Hepatocyte (in vitro differentiated cells): ENCODE measurements around the gene SUMO4. TPM values are rescaled to one million over a fixed set of nuclear protein-coding genes. Genes with fewer than 3 reads are reported as not detected.

Experiments
- DNase-seq: peaks from one replicate; pipeline ENCODE4 v3.0.0-alpha.2; 2016; ENCODE audit warnings: low spot score
- H2AFZ ChIP-seq: fragments of 200-600 bp; sonication (generic); 2 replicates; pipeline ENCODE4 v1.6.0; 2016; ENCODE audit warnings: antibody characterized with exemption, mild to moderate bottlenecking
- H3K27ac ChIP-seq: fragments of 200-600 bp; sonication (generic); 2 replicates; pipeline ENCODE4 v1.5.1; 2016; ENCODE audit warnings: mild to moderate bottlenecking
- H3K27me3 ChIP-seq: fragments of 200-600 bp; sonication (generic); 2 replicates; pipeline ENCODE4 v1.6.1; 2016
- H3K36me3 ChIP-seq: fragments of 200-600 bp; sonication (generic); replicated peaks from 2 replicates; pipeline ENCODE4 v1.5.1; 2016; ENCODE audit warnings: low read depth; ENCODE audit not compliant: insufficient read depth
- H3K4me1 ChIP-seq: fragments of 200-600 bp; sonication (generic); 2 replicates; pipeline ENCODE4 v1.5.1; 2016; ENCODE audit warnings: mild to moderate bottlenecking, moderate library complexity; ENCODE audit not compliant: insufficient read depth
- H3K4me2 ChIP-seq: fragments of 200-600 bp; sonication (generic); 2 replicates; pipeline ENCODE4 v1.6.0; 2016
- H3K4me3 ChIP-seq: fragments of 200-600 bp; sonication (generic); 2 replicates; pipeline ENCODE4 v1.5.1; 2016; ENCODE audit warnings: mild to moderate bottlenecking
- H3K79me2 ChIP-seq: fragments of 200-600 bp; sonication (generic); 2 replicates; pipeline ENCODE4 v1.6.0; 2017; ENCODE audit warnings: mild to moderate bottlenecking
- H3K9me2 ChIP-seq: fragments of 200-600 bp; sonication (generic); replicated peaks from 2 replicates; pipeline ENCODE4 v1.6.0; 2017; ENCODE audit warnings: mild to moderate bottlenecking; ENCODE audit not compliant: insufficient read depth
- H3K9me3 ChIP-seq: fragments of 200-600 bp; sonication (generic); 2 replicates; pipeline ENCODE4 v1.5.1; 2016; ENCODE audit warnings: low read depth, mild to moderate bottlenecking
- H4K20me1 ChIP-seq: fragments of 200-600 bp; sonication (generic); 2 replicates; pipeline ENCODE4 v1.6.0; 2016; ENCODE audit warnings: mild to moderate bottlenecking; ENCODE audit not compliant: insufficient read depth, poor library complexity, severe bottlenecking
- EZH2 ChIP-seq: fragments of 200-600 bp; sonication (generic); IDR thresholded peaks from 2 replicates; pipeline ENCODE4 v1.6.1; 2016; ENCODE audit warnings: antibody characterized with exemption, mild to moderate bottlenecking, borderline replicate concordance
- EZH2phosphoT487 ChIP-seq: fragments of 200-600 bp; sonication (generic); IDR thresholded peaks from one replicate; pipeline ENCODE4 v1.6.1; 2018; ENCODE audit warnings: antibody characterized with exemption, mild to moderate bottlenecking, low read depth, moderate library complexity; ENCODE audit not compliant: unreplicated experiment, severe bottlenecking
- WGBS: methylation state at CpG from one replicate; pipeline ENCODE4 v1.1.6; 2016; ENCODE audit warnings: low lambda C conversion rate; ENCODE audit errors: missing lambda C conversion rate; 5-methylcytosine and 5-hydroxymethylcytosine counted together
- polyA plus RNA-seq: library from polyadenylated mRNA; unstranded; fragments of >200 nt; fragmentation: Nextera tagmentation; extraction: Ambion mirVana; gene quantifications from 2 replicates; pipeline ENCODE4 v1.2.1, GENCODE V29; 2016
- total RNA-seq: library from RNA; depleted of rRNA; stranded (reverse); fragments of >200 nt; gene quantifications from 2 replicates; pipeline ENCODE4 v1.2.3, GENCODE V29; 2014
- TF ChIP-seq, protein P1 (sequence below): fragments of 200-600 bp; sonication (generic); IDR thresholded peaks from 2 replicates; pipeline ENCODE4 v1.5.1; 2016; ENCODE audit warnings: antibody characterized with exemption, mild to moderate bottlenecking; ENCODE audit not compliant: poor library complexity

SUMO4 gene
- total and polyA plus RNA-seq, 2 experiments from 2014 or later, result 0.36 to 2.6 TPM

DNA sequence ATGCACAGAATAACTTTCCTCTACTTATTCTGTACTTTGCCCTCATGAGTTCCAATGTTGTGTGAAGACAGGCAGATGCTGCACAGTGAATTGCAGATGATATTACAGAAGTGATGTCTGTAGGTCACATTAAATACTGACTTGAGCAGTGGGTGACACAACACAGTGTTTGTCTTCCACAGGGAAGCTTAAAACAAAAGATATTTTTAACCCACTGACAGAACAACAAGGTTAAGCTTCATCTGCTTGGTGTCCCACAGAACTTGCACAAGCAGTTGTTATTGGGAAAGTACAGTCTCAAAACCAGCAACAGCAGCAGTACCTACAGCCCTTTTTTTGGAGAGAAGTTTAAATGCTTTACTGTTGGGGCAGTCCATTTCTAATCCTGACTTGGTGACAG, 10.5 kb downstream of the SUMO4 start:
- Histone ChIP-seq H3K4me1 (no peaks in the 10 kb centered on the region), H3K9me3 (no peaks in the 10 kb centered on the region), H3K79me2 (no peaks in the 10 kb centered on the region), H3K4me3 (no peak overlapping the region), H3K27me3 (no peaks in the 10 kb centered on the region), H3K36me3 (no peaks in the 10 kb centered on the region), H3K4me2 (no peak overlapping the region), H4K20me1 (no peaks in the 10 kb centered on the region), H3K9me2 (no peaks in the 10 kb centered on the region), H2AFZ (no peak overlapping the region), H3K27ac (no peak overlapping the region)
- DNase-seq, result no peak
- TF ChIP-seq EZH2phosphoT487, result no peak
- no peak for TF ChIP-seq EZH2
- TF ChIP-seq, protein P1, sequence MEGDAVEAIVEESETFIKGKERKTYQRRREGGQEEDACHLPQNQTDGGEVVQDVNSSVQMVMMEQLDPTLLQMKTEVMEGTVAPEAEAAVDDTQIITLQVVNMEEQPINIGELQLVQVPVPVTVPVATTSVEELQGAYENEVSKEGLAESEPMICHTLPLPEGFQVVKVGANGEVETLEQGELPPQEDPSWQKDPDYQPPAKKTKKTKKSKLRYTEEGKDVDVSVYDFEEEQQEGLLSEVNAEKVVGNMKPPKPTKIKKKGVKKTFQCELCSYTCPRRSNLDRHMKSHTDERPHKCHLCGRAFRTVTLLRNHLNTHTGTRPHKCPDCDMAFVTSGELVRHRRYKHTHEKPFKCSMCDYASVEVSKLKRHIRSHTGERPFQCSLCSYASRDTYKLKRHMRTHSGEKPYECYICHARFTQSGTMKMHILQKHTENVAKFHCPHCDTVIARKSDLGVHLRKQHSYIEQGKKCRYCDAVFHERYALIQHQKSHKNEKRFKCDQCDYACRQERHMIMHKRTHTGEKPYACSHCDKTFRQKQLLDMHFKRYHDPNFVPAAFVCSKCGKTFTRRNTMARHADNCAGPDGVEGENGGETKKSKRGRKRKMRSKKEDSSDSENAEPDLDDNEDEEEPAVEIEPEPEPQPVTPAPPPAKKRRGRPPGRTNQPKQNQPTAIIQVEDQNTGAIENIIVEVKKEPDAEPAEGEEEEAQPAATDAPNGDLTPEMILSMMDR, result no peak

DNA sequence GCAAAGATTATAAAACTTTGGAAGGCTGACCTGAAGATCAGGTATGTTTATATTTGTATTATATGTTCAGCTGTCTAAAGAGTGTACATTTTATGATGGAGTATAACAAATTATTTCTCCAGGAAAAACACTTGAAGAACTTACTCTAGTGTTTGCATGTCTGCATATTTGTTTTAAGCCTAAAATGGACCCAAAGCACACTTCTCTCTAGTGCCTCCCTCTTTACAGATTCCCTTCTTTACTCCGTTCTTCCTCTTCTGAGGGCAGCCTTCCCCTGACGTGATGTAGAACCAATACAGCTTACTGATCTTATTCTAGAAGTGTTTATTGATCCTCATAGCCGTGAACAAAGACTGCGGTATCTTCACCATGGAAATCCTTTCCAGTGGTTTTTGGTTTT, 13.9 kb downstream of the SUMO4 start:
- H4K20me1 ChIP-seq, result no peaks in the 10 kb centered on the region
- no peaks in the 10 kb centered on the region for H3K36me3 ChIP-seq
- H3K4me1 ChIP-seq, result no peaks in the 10 kb centered on the region
- no peak for DNase-seq
- H3K4me3 ChIP-seq, result no peak overlapping the region
- no peaks in the 10 kb centered on the region for H3K9me2 ChIP-seq
- no peak overlapping the region for H3K4me2 ChIP-seq
- H3K27me3 ChIP-seq, result no peaks in the 10 kb centered on the region
- 98% methylated on average over 4 of the region's 4 CpGs for WGBS
- H3K79me2 ChIP-seq, result no peaks in the 10 kb centered on the region
- no peak overlapping the region for H2AFZ ChIP-seq
- TF ChIP-seq, protein P1, result no peak
- TF ChIP-seq EZH2phosphoT487 (no peak), EZH2 (no peak)
- no peak overlapping the region for H3K27ac ChIP-seq
- no peaks in the 10 kb centered on the region for H3K9me3 ChIP-seq

DNA sequence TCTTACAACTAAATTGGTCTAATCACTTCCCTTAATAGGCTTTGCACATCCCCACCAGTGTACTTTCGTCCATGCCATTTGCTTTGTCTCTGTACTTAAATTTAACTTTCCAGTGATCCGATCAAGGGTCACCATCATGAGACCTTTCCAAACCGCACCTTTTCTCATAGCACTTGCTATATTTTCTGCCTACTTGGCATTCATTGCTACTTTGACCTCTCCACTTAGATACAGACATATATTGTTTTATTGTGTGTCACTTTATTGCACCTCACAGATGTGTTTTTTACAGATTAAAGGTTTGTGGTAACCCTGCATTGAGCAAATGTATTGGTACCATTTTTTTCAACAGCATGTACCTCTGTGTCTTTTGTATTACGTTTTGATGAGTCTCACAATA, 14.8 kb downstream of the SUMO4 start:
- WGBS, result 96% methylated on average over 4 of the region's 4 CpGs
- H3K4me2 ChIP-seq, result no peak overlapping the region

More for the DNA sequence above, 14.8 kb downstream of the SUMO4 start:
- TF ChIP-seq, protein P1, result no peak
- no peak for TF ChIP-seq EZH2phosphoT487
- TF ChIP-seq EZH2, result no peak
- no peaks in the 10 kb centered on the region for H3K9me3 ChIP-seq
- no peaks in the 10 kb centered on the region for H3K4me1 ChIP-seq
- DNase-seq, result no peak
- H3K4me3 ChIP-seq, result no peak overlapping the region
- H2AFZ ChIP-seq, result no peak overlapping the region
- H3K79me2 ChIP-seq, result no peaks in the 10 kb centered on the region
- H3K9me2 ChIP-seq, result no peaks in the 10 kb centered on the region
- H4K20me1 ChIP-seq, result no peaks in the 10 kb centered on the region
- H3K27ac ChIP-seq, result no peak overlapping the region
- no peaks in the 10 kb centered on the region for H3K36me3 ChIP-seq
- H3K27me3 ChIP-seq, result no peaks in the 10 kb centered on the region
